IMR-90 (cell line): ENCODE data around the gene NHP2. TPM values are rescaled to one million over a fixed set of nuclear protein-coding genes. Genes with fewer than 3 reads are reported as not detected.

Experiments
- ATAC-seq: fragments of 200-7000 bp; cut with Tn5 transposase; 2 replicates; pipeline ENCODE4 v1.9.1; 2020; ENCODE audit warnings: low read depth, mild to moderate bottlenecking, moderate library complexity
- BruUV-seq: library from RNA; stranded (reverse); fragments of 400-500 nt; replicated peaks from 2 replicates; lab custom pipeline; 2021; lab: Mats Ljungman, UMichigan
- CTCF ChIA-PET: fragments of 300-600 bp; formaldehyde crosslinking; extraction: SDS; loops from one replicate; lab custom pipeline; 2021; ENCODE audit warnings: antibody characterized with exemption; lab: Yijun Ruan, JAX
- POLR2A ChIA-PET: fragments of 300-600 bp; sonication (Branson Sonifier 250); formaldehyde crosslinking; loops from one replicate; lab custom pipeline; 2022; ENCODE audit warnings: antibody characterized with exemption; ENCODE audit not compliant: unreplicated experiment; lab: Charles Lee
- DNase-seq: peaks from one replicate; pipeline ENCODE4 v3.0.0; 2013
- H2AFZ ChIP-seq: replicated peaks from 2 replicates; pipeline ENCODE3; 2013; ENCODE audit warnings: low read length, mild to moderate bottlenecking; ENCODE audit not compliant: poor library complexity
- H2AK5ac ChIP-seq: 2 replicates; pipeline ENCODE4 v1.6.1; 2013; ENCODE audit warnings: low read depth, low read length, inconsistent platforms
- H2AK9ac ChIP-seq: replicated peaks from 2 replicates; pipeline ENCODE3; 2013; ENCODE audit warnings: mild to moderate bottlenecking, low read depth, low read length, moderate library complexity; ENCODE audit not compliant: poor library complexity
- H2BK120ac ChIP-seq: 2 replicates; pipeline ENCODE4 v1.6.1; 2013; ENCODE audit warnings: low read depth, low read length, inconsistent platforms
- H2BK15ac ChIP-seq: 3 replicates; pipeline ENCODE4 v1.6.1; 2013; ENCODE audit warnings: low read depth, low read length, inconsistent platforms
- H2BK20ac ChIP-seq: 2 replicates; pipeline ENCODE4 v1.6.1; 2013; ENCODE audit warnings: low read depth, mild to moderate bottlenecking, inconsistent platforms, low read length, moderate library complexity
- H2BK5ac ChIP-seq: 2 replicates; pipeline ENCODE4 v1.6.1; 2013; ENCODE audit warnings: mild to moderate bottlenecking, low read depth, low read length, inconsistent platforms; ENCODE audit not compliant: poor library complexity, severe bottlenecking
- H3K14ac ChIP-seq: replicated peaks from 2 replicates; pipeline ENCODE4 v1.6.1; 2013; ENCODE audit warnings: low read depth, low read length, inconsistent platforms
- H3K18ac ChIP-seq: 2 replicates; pipeline ENCODE4 v1.6.1; 2013; ENCODE audit warnings: low read depth, low read length, control low read depth
- H3K23ac ChIP-seq: 2 replicates; pipeline ENCODE4 v1.6.1; 2013; ENCODE audit warnings: low read depth, low read length, inconsistent platforms
- H3K27ac ChIP-seq: 2 replicates; pipeline ENCODE4 v1.5.1; 2013; ENCODE audit warnings: mild to moderate bottlenecking, control low read depth, low read length; ENCODE audit not compliant: insufficient read depth
- H3K27me3 ChIP-seq: 2 replicates; pipeline ENCODE4 v1.6.1; 2013; ENCODE audit warnings: low read length; ENCODE audit not compliant: control insufficient read depth, insufficient read depth
- H3K36me3 ChIP-seq: 2 replicates; pipeline ENCODE4 v1.6.1; 2013; ENCODE audit warnings: low read length, mixed read lengths; ENCODE audit not compliant: control insufficient read depth, insufficient read depth
- H3K4ac ChIP-seq: 2 replicates; pipeline ENCODE4 v1.6.1; 2013; ENCODE audit warnings: low read depth, low read length, inconsistent platforms
- H3K4me1 ChIP-seq: 2 replicates; pipeline ENCODE4 v1.6.1; 2013; ENCODE audit warnings: low read length, mixed read lengths; ENCODE audit not compliant: control insufficient read depth, insufficient read depth
- H3K4me2 ChIP-seq: 2 replicates; pipeline ENCODE4 v1.6.1; 2013; ENCODE audit warnings: low read depth, mild to moderate bottlenecking, control low read depth, low read length, moderate library complexity
- H3K4me3 ChIP-seq: 2 replicates; pipeline ENCODE4 v1.5.1; 2013; ENCODE audit warnings: low read depth, mild to moderate bottlenecking, control low read depth, low read length, moderate library complexity; ENCODE audit not compliant: insufficient read depth
- H3K56ac ChIP-seq: 2 replicates; pipeline ENCODE4 v1.6.1; 2013; ENCODE audit warnings: low read length, inconsistent platforms; ENCODE audit not compliant: insufficient read depth; ENCODE audit errors: extremely low read depth
- H3K79me1 ChIP-seq, 2 experiments: 2 replicates each; pipeline ENCODE4 v1.6.1; 2013; ENCODE audit warnings: low read length in 2 of 2, inconsistent platforms in 1 of 2, low read depth in 1 of 2
- H3K9ac ChIP-seq: 2 replicates; pipeline ENCODE4 v1.6.1; 2013; ENCODE audit warnings: low read depth, low read length, control low read depth
- H3K9me1 ChIP-seq: 2 replicates; pipeline ENCODE4 v1.6.1; 2013; ENCODE audit warnings: low read length, inconsistent platforms; ENCODE audit not compliant: insufficient read depth
- H3K9me3 ChIP-seq: 2 replicates; pipeline ENCODE4 v1.6.1; 2013; ENCODE audit warnings: low read length; ENCODE audit not compliant: control insufficient read depth, insufficient read depth
- H4K20me1 ChIP-seq: 2 replicates; pipeline ENCODE4 v1.6.1; 2013; ENCODE audit warnings: low read length, inconsistent platforms; ENCODE audit not compliant: insufficient read depth
- H4K5ac ChIP-seq: 2 replicates; pipeline ENCODE4 v1.6.1; 2013; ENCODE audit warnings: mild to moderate bottlenecking, low read depth, low read length, control low read depth
- H4K8ac ChIP-seq, 2 experiments: 2 replicates each; pipeline ENCODE4 v1.6.1; 2013; ENCODE audit warnings: low read depth in 2 of 2, low read length in 2 of 2, control low read depth in 1 of 2, inconsistent platforms in 1 of 2
- H4K91ac ChIP-seq: 2 replicates; pipeline ENCODE4 v1.6.1; 2013; ENCODE audit warnings: low read depth, low read length, inconsistent platforms; ENCODE audit not compliant: insufficient read depth
- RFX5 ChIP-seq: IDR thresholded peaks from 2 replicates; pipeline ENCODE4 v1.8.0; 2012; ENCODE audit warnings: low read depth, mild to moderate bottlenecking, low read length, moderate library complexity
- WGBS, 2 experiments: methylation state at CpG; one replicate each; pipeline versions ENCODE4 v1.1.5 to v1.1.7; 2013; ENCODE audit warnings: missing lambda C conversion rate in 2 of 2; ENCODE audit not compliant: insufficient read length in 1 of 2; ENCODE audit errors: extremely low coverage in 2 of 2; 5-methylcytosine and 5-hydroxymethylcytosine counted together
- dilution Hi-C: fragments of 300-500 bp; cut with HindIII; formaldehyde crosslinking; loops from one replicate; pipeline ENCODE4 v1.14.3; 2018; ENCODE audit warnings: low sequenced_read_pairs; ENCODE audit not compliant: unreplicated experiment
- in situ Hi-C: fragments of 300-500 bp; cut with MboI; formaldehyde crosslinking; loops from 3 replicates; pipeline ENCODE4 v1.14.3; 2019; ENCODE audit warnings: low sequenced_read_pairs, inconsistent platforms, mixed read lengths
- intact Hi-C: fragments of 100-400 bp; cut with micrococcal nuclease; formaldehyde crosslinking; loops from 2 replicates; pipeline ENCODE4 v1.10.0; 2022
- polyA plus RNA-seq, 3 experiments: library from polyadenylated mRNA; depleted of rRNA; stranded (reverse); fragments of >200 nt; gene quantifications; 2 replicates each; pipeline ENCODE4 v1.2.3, GENCODE V29; 2012; ENCODE audit warnings: low replicate concordance in 1 of 3
- total RNA-seq: library from RNA; depleted of rRNA; stranded (reverse); fragments of >200 nt; gene quantifications from 2 replicates; pipeline ENCODE4 v1.2.3, GENCODE V29; 2012

Gene NHP2
- total and polyA plus RNA-seq, 2 of the 4 experiments (the other 2 are of a cell fraction): 180 to 278 TPM

- Histone ChIP-seq H2AFZ (no peak overlapping the region), H3K4me3 (no peak overlapping the region), H2BK5ac (no peak overlapping the region), H4K8ac (no peak overlapping the region), H2AK5ac (no peak overlapping the region), H4K5ac (no peak overlapping the region), H2AK9ac (no peak overlapping the region), H3K18ac (no peak overlapping the region), H3K27me3 (peaks cover 47% of the 10 kb centered on the region), H2BK15ac (no peak overlapping the region), H3K4me1 (no peaks in the 10 kb centered on the region; the same call in 1 of the 2 replicates), H3K4ac (no peak overlapping the region), H3K9me3 (no peaks in the 10 kb centered on the region), H3K14ac (no peak overlapping the region), H3K36me3 (no peaks in the 10 kb centered on the region), H2BK20ac (no peak overlapping the region), H2BK120ac (no peak overlapping the region), H3K4me2 (no peak overlapping the region), H3K27ac (no peak overlapping the region), H3K79me1 (no peaks in the 10 kb centered on the region), H4K91ac (no peak overlapping the region), H3K9ac (no peak overlapping the region), H3K56ac (no peak overlapping the region), H3K9me1 (no peaks in the 10 kb centered on the region), H3K23ac (no peak overlapping the region), H4K20me1 (no peaks in the 10 kb centered on the region)
- TF ChIP-seq RFX5: no peak
- POLR2A ChIA-PET: no interaction called here
- intact Hi-C loops (no loop called here), in situ Hi-C loops (no loop called here), dilution Hi-C loops (no loop called here)
- DNase-seq (no peak), ATAC-seq (no peak)
- CTCF ChIA-PET: no interaction called here
- 62% methylated on average over 5 of the region's 12 CpGs; no CpG with 5 or more reads in 1 of the 2 experiments for WGBS, 2 experiments
- BruUV-seq: no TSS peak
These were observed 38.4 kb downstream of the NHP2 start for GRCh38 chr5:178115136-178115813.
